SK-N-SH (cell line): ENCODE results near the gene MUC2.

Experiments used
- CTCF ChIP-seq: fragments of 200-600 bp; sonication (generic); IDR thresholded peaks from 2 replicates; pipeline ENCODE4 v1.6.1; 2017; ENCODE audit warnings: antibody characterized with exemption, mild to moderate bottlenecking, moderate library complexity
- JUND ChIP-seq: IDR thresholded peaks from 2 replicates; pipeline ENCODE4 v1.4.0; 2012
- MAX ChIP-seq: IDR thresholded peaks from 2 replicates; pipeline ENCODE4 v1.4.0; 2012; ENCODE audit warnings: low read depth
- REST ChIP-seq: IDR thresholded peaks from 2 replicates; pipeline ENCODE4 v1.6.1; 2012; ENCODE audit warnings: mild to moderate bottlenecking, low read depth, low read length, moderate library complexity
- TEAD4 ChIP-seq: IDR thresholded peaks from 2 replicates; pipeline ENCODE4 v1.4.0; 2012; ENCODE audit warnings: mild to moderate bottlenecking, borderline replicate concordance; ENCODE audit not compliant: insufficient read depth

- TF ChIP-seq MAX = no peak
- TF ChIP-seq CTCF = no peak
- no peak for TF ChIP-seq REST
- TF ChIP-seq TEAD4 = no peak
- TF ChIP-seq JUND = no peak
Observed at GRCh38 chr11:1028616-1029015, 46.1 kb upstream of the MUC2 start.
